Adrenal gland (tissue), 5 donors: ENCODE data around the gene CRYAB.

Experiments
- CTCF ChIP-seq, 6 experiments: fragments of 450-650 bp in 4 of 6; fragments of 200-600 bp in 2 of 6; sonication (generic) in 1 of 6; IDR thresholded peaks; 1 replicate in 5 of 6; 2 replicates in 1 of 6; pipeline versions ENCODE4 v1.5.1 to v1.8.0; 2016 to 2021; ENCODE audit warnings: antibody characterized with exemption in 6 of 6, mild to moderate bottlenecking in 2 of 6, moderate library complexity in 1 of 6
- POLR2A ChIP-seq, 2 donors: fragments of 450-650 bp; IDR thresholded peaks; one replicate each; pipeline ENCODE4 v1.6.1; 2017; ENCODE audit warnings: antibody characterized with exemption in 2 of 2, mild to moderate bottlenecking in 2 of 2, moderate library complexity in 1 of 2
- donor health status: DM: no; HTN: no; CAD: no.

- TF ChIP-seq CTCF (IDR thresholded peaks at IDR 0.05) (no peak), POLR2A (IDR thresholded peaks at IDR 0.05) (no peak)
These were observed 33.1 kb upstream of the CRYAB start for GRCh38 chr11:111944651-111945051.
